ENCODE measurements around the gene PRKCH. TPM values are rescaled to one million over a fixed set of nuclear protein-coding genes. Genes with fewer than 3 reads are reported as not detected.

PRKCH gene
- total and polyA plus RNA-seq, 2 of the 13 experiments (the other 11 are each of a cell fraction or from before 2014, with no cell fraction given): 0.48 to 1.3 TPM

GRCh38 chr14:61525293-61526011, 204.1 kb downstream of the PRKCH start (continued):
- TF ChIP-seq, protein P1, sequence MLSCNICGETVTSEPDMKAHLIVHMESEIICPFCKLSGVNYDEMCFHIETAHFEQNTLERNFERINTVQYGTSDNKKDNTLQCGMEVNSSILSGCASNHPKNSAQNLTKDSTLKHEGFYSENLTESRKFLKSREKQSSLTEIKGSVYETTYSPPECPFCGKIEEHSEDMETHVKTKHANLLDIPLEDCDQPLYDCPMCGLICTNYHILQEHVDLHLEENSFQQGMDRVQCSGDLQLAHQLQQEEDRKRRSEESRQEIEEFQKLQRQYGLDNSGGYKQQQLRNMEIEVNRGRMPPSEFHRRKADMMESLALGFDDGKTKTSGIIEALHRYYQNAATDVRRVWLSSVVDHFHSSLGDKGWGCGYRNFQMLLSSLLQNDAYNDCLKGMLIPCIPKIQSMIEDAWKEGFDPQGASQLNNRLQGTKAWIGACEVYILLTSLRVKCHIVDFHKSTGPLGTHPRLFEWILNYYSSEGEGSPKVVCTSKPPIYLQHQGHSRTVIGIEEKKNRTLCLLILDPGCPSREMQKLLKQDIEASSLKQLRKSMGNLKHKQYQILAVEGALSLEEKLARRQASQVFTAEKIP (CRISPR knock-in tag; IDR thresholded peaks at IDR 0.05; ENCODE audit: borderline replicate concordance): no peak
- no peak for TF ChIP-seq IRF1 (CRISPR knock-in tag; IDR thresholded peaks at IDR 0.05; ENCODE audit: low read depth)
- 0 out of 2 replicates have a peak, but pooled peaks have one; percentile 21 for TF ChIP-seq FOSL2 (CRISPR knock-in tag; IDR thresholded peaks at IDR 0.05)
- no peak for TF ChIP-seq TRIM24 (CRISPR knock-in tag; IDR thresholded peaks at IDR 0.05)
- TF ChIP-seq FOXA3 (CRISPR knock-in tag; IDR thresholded peaks at IDR 0.05): no peak
- TF ChIP-seq KDM3A (CRISPR knock-in tag; IDR thresholded peaks at IDR 0.05; ENCODE audit: low read depth): no peak
- no peak for TF ChIP-seq PCBP2 (optimal IDR thresholded peaks at IDR 0.05; ENCODE audit: low read depth, low read length, poor library complexity, severe bottlenecking)
- peak; percentile 71; the same call in 1 of the 2 replicates for TF ChIP-seq ZBTB33 (CRISPR knock-in tag; IDR thresholded peaks at IDR 0.05)
- 0 out of 2 replicates have a peak, but pooled peaks have one; percentile 8 for TF ChIP-seq YEATS2 (CRISPR knock-in tag; IDR thresholded peaks at IDR 0.05; ENCODE audit: borderline replicate concordance)
- TF ChIP-seq, protein P2, sequence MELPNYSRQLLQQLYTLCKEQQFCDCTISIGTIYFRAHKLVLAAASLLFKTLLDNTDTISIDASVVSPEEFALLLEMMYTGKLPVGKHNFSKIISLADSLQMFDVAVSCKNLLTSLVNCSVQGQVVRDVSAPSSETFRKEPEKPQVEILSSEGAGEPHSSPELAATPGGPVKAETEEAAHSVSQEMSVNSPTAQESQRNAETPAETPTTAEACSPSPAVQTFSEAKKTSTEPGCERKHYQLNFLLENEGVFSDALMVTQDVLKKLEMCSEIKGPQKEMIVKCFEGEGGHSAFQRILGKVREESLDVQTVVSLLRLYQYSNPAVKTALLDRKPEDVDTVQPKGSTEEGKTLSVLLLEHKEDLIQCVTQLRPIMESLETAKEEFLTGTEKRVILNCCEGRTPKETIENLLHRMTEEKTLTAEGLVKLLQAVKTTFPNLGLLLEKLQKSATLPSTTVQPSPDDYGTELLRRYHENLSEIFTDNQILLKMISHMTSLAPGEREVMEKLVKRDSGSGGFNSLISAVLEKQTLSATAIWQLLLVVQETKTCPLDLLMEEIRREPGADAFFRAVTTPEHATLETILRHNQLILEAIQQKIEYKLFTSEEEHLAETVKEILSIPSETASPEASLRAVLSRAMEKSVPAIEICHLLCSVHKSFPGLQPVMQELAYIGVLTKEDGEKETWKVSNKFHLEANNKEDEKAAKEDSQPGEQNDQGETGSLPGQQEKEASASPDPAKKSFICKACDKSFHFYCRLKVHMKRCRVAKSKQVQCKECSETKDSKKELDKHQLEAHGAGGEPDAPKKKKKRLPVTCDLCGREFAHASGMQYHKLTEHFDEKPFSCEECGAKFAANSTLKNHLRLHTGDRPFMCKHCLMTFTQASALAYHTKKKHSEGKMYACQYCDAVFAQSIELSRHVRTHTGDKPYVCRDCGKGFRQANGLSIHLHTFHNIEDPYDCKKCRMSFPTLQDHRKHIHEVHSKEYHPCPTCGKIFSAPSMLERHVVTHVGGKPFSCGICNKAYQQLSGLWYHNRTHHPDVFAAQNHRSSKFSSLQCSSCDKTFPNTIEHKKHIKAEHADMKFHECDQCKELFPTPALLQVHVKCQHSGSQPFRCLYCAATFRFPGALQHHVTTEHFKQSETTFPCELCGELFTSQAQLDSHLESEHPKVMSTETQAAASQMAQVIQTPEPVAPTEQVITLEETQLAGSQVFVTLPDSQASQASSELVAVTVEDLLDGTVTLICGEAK (IDR thresholded peaks at IDR 0.05): no peak
- TF ChIP-seq, protein P2 (CRISPR knock-in tag; IDR thresholded peaks at IDR 0.05): peak; percentile 82; the same call in 1 of the 2 replicates
